T47D (cell line): Measurements from ENCODE around the gene DDX24.

Experiments used
- DNase-seq, 2 experiments: peaks; one replicate each; pipeline versions ENCODE4 v3.0.0 to v3.0.0-alpha.2; 2011 to 2012; ENCODE audit warnings: low read depth in 1 of 2, low spot score in 1 of 2
- JUND ChIP-seq: IDR thresholded peaks from 2 replicates; pipeline ENCODE4 v1.6.1; 2012; ENCODE audit warnings: low read depth
- in situ Hi-C: cut with HindIII; loops from 2 replicates; pipeline ENCODE4 v1.10.0; 2016; ENCODE audit warnings: low sequenced_read_pairs, low pct_unique_long_range_greater_than_20kb

DDX24 gene

DNA sequence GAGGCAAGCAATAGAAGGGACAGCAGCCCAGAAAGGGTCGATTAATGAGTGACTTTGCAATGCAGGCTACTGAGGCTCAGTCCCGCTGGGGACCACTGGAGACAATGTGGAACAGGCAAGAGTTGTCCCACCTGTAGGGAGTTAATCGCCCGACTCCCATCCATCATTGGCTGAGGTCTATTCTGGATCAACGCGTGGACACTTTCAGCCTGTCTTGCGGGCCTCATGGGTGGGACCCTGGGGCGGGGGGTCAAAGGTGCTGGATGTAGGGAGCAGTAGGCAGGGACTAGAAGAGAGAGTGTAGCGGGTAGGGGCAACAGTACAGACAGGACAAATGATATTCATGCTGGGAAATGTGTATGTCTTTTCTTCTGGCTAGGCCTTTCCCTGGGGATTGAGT is 42.3 kb upstream of the DDX24 start:
- DNase-seq = no peak
- no peak for TF ChIP-seq JUND

DNA sequence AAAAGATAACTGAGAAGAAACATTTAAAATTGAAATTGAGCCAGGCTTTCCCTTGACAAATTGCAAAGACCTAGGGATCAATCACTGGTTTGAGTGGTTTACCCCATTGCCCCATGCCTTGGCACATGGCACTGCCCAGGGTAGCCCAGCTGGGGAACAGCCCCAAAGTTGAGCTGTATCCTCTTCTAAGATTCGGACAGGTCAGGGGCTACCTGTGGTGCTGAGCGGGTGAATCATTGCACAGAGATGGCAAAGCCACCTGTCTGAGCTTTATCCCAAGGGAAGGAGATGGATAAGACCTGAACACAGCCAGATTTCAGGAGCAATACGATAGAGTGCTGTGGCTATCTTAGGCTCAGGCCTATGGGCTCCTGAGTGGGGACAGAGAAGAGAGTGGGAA is 41.4 kb upstream of the DDX24 start:
- no peak for TF ChIP-seq JUND
- DNase-seq = no peak
- in situ Hi-C loops = no loop called here

More for the DNA sequence above, 42.3 kb upstream of the DDX24 start:
- in situ Hi-C loops = no loop called here

DNA sequence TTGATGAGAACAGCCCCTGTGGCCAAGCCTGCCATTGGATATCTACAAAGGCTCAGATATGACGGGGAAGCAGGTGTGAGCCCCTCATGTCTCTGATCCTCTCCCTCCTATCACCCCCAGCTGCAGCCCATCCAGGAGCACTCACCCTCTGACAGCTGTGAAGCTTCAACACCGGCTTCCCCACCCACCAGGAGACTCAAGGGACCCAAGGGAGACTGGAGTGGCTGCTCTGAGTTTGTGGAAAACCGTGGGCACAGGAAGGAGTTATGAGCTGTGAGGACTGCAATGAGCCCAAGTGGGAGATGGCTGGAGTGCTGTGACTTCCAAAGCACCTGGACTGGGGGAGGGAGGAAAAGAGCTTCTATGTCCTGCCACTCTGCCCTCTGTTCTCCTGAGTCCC is 40.5 kb upstream of the DDX24 start:
- in situ Hi-C loops = no loop called here
- TF ChIP-seq JUND = no peak
- no peak for DNase-seq

DNA sequence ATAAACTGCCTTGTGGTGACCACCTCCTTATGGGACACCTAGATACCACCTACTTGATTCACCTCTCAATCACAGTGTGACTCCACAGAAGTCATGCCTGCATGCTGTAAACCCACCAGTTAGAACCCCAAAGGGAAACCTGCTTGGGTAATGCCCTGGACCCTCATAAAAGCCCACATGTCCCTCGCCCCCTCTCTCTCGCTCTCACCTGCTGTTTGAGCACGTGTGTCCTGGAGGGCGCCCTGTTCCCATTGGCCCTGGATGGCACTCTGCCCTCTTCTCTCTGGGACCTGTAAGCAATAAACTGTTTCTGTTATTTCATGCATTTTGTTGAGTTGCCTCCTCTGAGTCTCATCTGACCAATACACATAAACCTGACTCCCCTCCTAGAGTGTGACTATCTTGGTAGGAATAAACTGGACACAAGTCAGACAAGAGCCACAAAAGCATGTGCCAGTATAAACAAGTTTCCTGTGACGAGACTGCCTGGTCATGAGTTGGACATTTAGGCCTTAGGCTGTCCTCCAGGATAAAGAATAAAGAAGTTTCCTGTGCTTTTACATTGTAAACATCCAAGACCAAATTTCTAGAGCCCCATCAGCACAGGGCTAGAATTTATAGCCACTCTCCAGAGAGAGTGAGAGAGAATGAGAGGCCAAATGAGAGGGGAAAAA is 39.8 kb upstream of the DDX24 start:
- no peak for DNase-seq
- in situ Hi-C loops = no loop called here
- TF ChIP-seq JUND = no peak

DNA sequence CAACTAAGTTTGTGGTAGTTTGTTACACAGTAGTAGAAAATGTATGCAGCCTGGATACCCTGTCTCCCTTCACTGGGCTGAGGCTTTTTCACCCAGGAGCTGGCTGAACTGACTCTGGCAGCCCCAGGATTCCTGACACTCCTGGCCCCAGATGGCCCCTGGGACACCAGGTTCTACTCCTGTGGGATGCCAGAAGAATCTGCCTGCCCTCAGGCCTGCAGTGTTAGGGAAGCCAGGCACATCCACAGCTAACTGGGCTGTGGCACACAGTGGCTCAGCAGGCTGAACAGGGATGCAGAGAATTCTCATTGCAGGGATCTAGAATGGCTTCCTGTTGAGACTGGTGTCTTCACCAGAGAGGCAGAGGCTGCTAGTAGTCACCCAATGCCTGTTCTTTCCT is 38.1 kb upstream of the DDX24 start:
- no peak for TF ChIP-seq JUND

DNA sequence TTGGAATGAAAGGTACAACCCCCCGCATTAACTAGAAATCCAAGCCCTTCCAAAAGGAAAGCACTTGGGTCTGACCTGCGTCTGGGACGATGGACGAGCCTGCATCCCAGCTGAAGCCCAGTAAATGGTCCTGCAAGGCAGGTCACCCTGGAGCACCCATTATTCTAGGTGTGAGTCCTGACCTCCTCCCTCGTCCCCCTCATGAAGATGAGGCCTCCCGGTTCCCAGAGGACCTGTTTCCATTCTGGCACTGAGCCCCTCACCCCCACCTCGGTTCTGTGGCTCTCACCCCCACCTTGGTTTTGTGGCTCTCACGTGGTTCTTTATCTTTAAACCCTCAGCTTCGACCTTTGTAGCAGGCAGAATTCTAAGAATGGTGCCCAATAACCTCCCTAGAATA is 36.9 kb upstream of the DDX24 start:
- no peak for TF ChIP-seq JUND
- no peak for DNase-seq
- in situ Hi-C loops = no loop called here

More for the DNA sequence above, 38.1 kb upstream of the DDX24 start:
- in situ Hi-C loops = no loop called here
- DNase-seq = no peak

DNA sequence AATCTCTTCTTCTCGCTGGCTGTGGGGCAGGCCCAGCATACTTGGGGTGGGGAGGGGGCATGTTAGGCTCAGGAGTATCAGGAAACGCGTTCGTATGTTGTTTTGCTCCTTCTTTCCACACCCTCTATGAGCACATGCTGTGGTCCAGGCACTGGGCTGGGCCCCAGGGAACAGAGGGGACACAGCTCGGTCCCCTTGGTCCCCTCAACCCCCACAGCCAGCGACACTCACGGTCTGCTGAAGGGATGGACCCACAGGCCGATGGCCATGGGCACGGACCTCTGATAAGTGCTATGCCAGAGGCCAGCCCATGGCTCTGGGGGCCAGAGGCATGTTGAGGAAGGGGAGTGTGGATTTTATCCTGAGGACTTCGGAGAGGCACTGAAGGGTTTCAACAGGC is 35.7 kb upstream of the DDX24 start:
- no peak for DNase-seq
- in situ Hi-C loops = no loop called here
- TF ChIP-seq JUND = no peak

DNA sequence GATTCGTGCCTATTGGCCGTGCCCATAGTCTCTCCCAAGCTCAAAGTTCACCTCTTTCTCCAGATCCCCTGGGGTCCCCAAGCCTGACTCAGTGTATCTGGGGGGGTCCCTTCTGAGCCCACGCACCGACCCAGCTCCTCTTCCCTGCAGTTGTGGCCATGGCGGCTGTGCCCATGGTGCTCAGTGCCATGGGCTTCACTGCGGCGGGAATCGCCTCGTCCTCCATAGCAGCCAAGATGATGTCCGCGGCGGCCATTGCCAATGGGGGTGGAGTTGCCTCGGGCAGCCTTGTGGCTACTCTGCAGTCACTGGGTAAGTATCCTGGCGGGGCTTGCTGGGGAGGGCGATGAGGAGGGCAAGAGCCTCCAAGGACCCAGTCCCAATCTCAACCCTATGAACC is 34.6 kb upstream of the DDX24 start:
- DNase-seq = no peak
- TF ChIP-seq JUND = no peak
- in situ Hi-C loops = no loop called here

DNA sequence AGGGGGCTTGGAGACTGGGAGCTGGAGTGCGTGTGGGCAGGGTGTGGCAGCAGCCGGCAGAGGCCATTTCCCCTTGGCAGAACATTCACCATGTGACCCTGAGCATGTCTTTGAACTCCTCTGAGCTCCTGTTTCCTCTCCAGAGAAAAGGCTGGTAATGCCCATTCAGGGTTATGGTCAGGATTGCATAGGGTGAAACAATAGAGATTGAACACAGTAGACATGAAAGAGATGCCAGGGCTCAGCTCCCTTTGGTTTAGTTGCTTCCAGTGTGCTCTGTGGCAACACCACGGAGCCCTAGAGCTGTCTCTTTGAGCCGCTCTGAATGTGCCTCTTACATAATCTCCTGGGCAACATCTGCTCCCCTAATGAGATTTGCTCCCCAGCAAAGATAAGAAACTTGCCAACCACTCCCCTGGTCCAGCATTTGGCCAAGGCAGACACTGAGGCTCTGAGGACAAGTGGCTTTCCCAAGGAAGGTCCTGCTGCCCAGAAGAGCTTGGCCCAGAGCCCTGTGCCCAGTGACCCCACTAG is 34.1 kb upstream of the DDX24 start:
- no peak for DNase-seq
- in situ Hi-C loops = no loop called here
- TF ChIP-seq JUND = no peak

DNA sequence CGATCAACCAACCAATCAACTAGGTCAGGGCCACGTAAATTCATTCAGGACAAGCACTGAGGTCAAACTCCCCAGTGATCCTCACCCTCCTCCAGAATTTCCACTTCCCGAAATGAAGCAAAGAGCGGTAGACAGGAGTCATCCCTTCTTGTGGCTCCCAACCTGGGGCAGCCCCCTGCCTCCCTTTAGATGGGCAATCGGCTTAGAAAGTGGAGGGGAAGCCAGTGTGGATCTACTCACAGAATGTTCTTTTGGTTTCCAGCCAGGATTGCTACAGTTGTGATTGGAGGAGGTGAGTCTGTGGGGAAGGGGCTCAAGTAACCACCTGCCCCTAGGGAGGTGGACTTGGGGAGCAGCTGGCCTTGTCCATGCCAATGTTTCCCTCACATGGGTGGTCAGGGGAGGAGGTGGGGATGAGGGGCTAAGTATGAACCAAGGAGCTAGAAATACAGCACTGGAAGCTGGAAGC is 33.6 kb upstream of the DDX24 start:
- no peak for TF ChIP-seq JUND
- DNase-seq = no peak
- in situ Hi-C loops = no loop called here

DNA sequence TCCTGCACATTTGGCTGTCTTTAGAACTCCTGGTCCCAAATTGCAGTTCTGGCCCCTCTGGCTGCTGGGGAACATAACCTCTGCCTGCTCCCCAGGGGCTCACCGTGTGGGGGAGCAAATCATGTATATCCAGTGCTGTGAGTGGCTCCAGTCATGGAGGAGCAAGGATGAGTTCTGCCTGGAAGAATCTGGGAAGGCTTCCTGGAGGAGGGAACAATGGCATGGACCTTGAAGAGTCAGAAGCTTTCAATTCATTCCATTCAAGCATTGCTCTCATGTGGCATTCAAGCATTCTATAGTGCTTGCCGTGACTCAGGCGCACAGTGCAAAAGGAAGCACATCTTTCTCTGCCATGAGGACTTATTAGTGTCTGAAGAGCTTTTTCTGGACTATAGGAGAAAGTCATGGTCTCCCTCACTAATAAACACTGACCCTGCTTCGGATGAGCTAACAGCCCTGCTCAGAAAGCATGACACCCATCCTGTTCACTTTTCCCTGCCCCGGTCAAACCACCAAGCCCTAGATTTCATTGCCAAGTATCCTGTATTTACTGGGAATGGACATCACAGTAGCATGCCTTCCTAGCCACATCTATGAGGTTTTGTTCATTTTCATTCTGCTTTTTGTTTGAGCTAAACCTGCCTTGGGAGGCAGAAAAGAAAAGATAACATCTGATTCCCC is 33.0 kb upstream of the DDX24 start:
- in situ Hi-C loops = no loop called here
- no peak for TF ChIP-seq JUND
- DNase-seq = no peak

DNA sequence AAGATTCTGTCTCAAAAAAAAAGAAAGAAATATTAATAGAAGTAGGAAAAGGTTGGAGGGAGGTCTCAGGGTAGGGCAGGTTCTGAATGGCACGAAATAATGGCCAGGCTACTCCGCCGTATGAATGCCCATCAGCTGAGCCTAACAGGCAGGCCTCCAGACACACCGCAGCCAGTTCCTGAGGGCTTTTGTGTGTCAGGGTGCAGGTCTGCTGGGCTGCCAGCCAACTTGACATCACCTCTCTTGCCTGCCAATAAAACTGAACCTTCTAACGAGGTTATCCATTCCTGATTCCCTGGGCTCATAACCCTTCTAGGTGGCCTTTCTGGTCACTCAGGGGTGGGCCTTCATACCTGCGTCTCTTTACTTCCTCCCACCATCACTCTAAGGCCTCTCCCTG is 32.5 kb upstream of the DDX24 start:
- no peak for TF ChIP-seq JUND
- DNase-seq = no peak
- in situ Hi-C loops = no loop called here

DNA sequence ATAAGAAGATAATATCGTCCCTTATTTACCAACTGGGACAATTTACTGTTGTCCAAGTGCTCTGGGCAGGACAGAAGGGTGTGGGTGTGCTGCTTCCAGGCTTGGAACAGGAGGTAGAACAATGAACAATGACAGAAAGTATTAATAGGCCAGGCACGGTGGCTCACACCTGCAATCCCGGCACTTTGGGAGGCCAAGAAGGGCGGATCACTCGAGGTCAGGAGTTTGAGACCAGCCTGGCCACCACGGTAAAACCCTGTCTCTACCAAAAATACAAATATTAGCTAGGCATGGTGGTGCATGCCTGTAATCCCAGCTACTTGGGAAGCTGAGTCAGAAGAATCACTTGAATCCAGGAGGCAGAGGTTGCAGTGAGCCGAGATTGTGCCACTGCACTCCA is 32.1 kb upstream of the DDX24 start:
- no peak for TF ChIP-seq JUND
- in situ Hi-C loops = no loop called here
- peak in 1 of 2 experiments; percentile 34 for DNase-seq
